ENCODE results near the gene MRPS35.
A peak's percentile ranks its signal among the peaks of the same experiment; 100 is the strongest.

The MRPS35 gene

GRCh38 chr12:27689558-27690180, 21.0 kb upstream of the MRPS35 start:
- no peak for ATAC-seq (replicated peaks; ENCODE audit: extremely low read depth, poor library complexity, severe bottlenecking)
- no peak overlapping the region for H3K27ac Mint-ChIP-seq (ENCODE audit: low read depth)
- no peak for DNase-seq (ENCODE audit: low spot score in 2 of 2)
- no peaks in the 10 kb centered on the region for H3K9me3 Mint-ChIP-seq
- no peaks in the 10 kb centered on the region for H3K27me3 Mint-ChIP-seq
- no peak overlapping the region for H3K4me3 Mint-ChIP-seq
- no peaks in the 10 kb centered on the region for H3K4me1 Mint-ChIP-seq
- H3K36me3 Mint-ChIP-seq (ENCODE audit: insufficient read depth) = peaks cover 5% of the 10 kb centered on the region

GRCh38 chr12:27693403-27693802, 17.2 kb upstream of the MRPS35 start:
- no peak overlapping the region for H3K27ac Mint-ChIP-seq (ENCODE audit: low read depth)
- DNase-seq (ENCODE audit: low spot score in 2 of 2) (no peak), ATAC-seq (replicated peaks; ENCODE audit: extremely low read depth, poor library complexity, severe bottlenecking) (no peak)
- no peaks in the 10 kb centered on the region for H3K27me3 Mint-ChIP-seq
- no peak overlapping the region for H3K4me3 Mint-ChIP-seq
- no peaks in the 10 kb centered on the region for H3K9me3 Mint-ChIP-seq
- no peaks in the 10 kb centered on the region for H3K4me1 Mint-ChIP-seq
- peaks cover 5% of the 10 kb centered on the region for H3K36me3 Mint-ChIP-seq (ENCODE audit: insufficient read depth)

- H3K4me3 Mint-ChIP-seq = no peak overlapping the region
- no peaks in the 10 kb centered on the region for H3K9me3 Mint-ChIP-seq
- H3K27ac Mint-ChIP-seq (ENCODE audit: low read depth) = no peak overlapping the region
- no peaks in the 10 kb centered on the region for H3K27me3 Mint-ChIP-seq
- H3K4me1 Mint-ChIP-seq = no peaks in the 10 kb centered on the region
- ATAC-seq (replicated peaks; ENCODE audit: extremely low read depth, poor library complexity, severe bottlenecking) (no peak), DNase-seq (ENCODE audit: low spot score in 2 of 2) (no peak)
- H3K36me3 Mint-ChIP-seq (ENCODE audit: insufficient read depth) = peaks cover 2% of the 10 kb centered on the region
Observed at GRCh38 chr12:27695556-27696292, 14.9 kb upstream of the MRPS35 start.

GRCh38 chr12:27696293-27696652, 14.4 kb upstream of the MRPS35 start, which contains the start of gene REP15:
TSS of gene REP15 (plus strand) at chr12:27696447. CDS start at chr12:27696563, 116 bp downstream.
- no peak for ATAC-seq (replicated peaks; ENCODE audit: extremely low read depth, poor library complexity, severe bottlenecking)
- DNase-seq (ENCODE audit: low spot score in 2 of 2) = no peak
- Mint-ChIP-seq H3K9me3 (no peaks in the 10 kb centered on the region), H3K27me3 (no peaks in the 10 kb centered on the region), H3K4me3 (no peak within 1 kb of the TSS), H3K27ac (ENCODE audit: low read depth) (no peak within 1 kb of the TSS), H3K4me1 (no peaks in the 10 kb centered on the region), H3K36me3 (ENCODE audit: insufficient read depth) (peaks cover 2% of the 10 kb centered on the region)

- no peaks in the 10 kb centered on the region for H3K9me3 Mint-ChIP-seq
- no peaks in the 10 kb centered on the region for H3K4me1 Mint-ChIP-seq
- ATAC-seq (replicated peaks; ENCODE audit: extremely low read depth, poor library complexity, severe bottlenecking) = no peak
- DNase-seq (ENCODE audit: low spot score in 2 of 2) = no peak
- no peaks in the 10 kb centered on the region for H3K27me3 Mint-ChIP-seq
- H3K36me3 Mint-ChIP-seq (ENCODE audit: insufficient read depth) = peaks cover 2% of the 10 kb centered on the region
- H3K4me3 Mint-ChIP-seq = no peak overlapping the region
- no peak overlapping the region for H3K27ac Mint-ChIP-seq (ENCODE audit: low read depth)
Observed at GRCh38 chr12:27696864-27697564, 13.6 kb upstream of the MRPS35 start.

GRCh38 chr12:27703720-27704452, 6.7 kb upstream of the MRPS35 start:
- Mint-ChIP-seq H3K9me3 (no peaks in the 10 kb centered on the region), H3K27ac (ENCODE audit: low read depth) (no peak overlapping the region), H3K27me3 (no peaks in the 10 kb centered on the region), H3K36me3 (ENCODE audit: insufficient read depth) (no peaks in the 10 kb centered on the region), H3K4me1 (no peaks in the 10 kb centered on the region), H3K4me3 (no peak overlapping the region)
- peak; percentile 84 for ATAC-seq (replicated peaks; ENCODE audit: extremely low read depth, poor library complexity, severe bottlenecking)
- peak; percentile 27 to 34 for DNase-seq (ENCODE audit: low spot score in 2 of 2)

- no peaks in the 10 kb centered on the region for H3K9me3 Mint-ChIP-seq
- ATAC-seq (replicated peaks; ENCODE audit: extremely low read depth, poor library complexity, severe bottlenecking) = no peak
- H3K4me3 Mint-ChIP-seq = no peak overlapping the region
- no peaks in the 10 kb centered on the region for H3K36me3 Mint-ChIP-seq (ENCODE audit: insufficient read depth)
- H3K27me3 Mint-ChIP-seq = no peaks in the 10 kb centered on the region
- DNase-seq (ENCODE audit: low spot score in 2 of 2) = no peak
- no peaks in the 10 kb centered on the region for H3K4me1 Mint-ChIP-seq
- no peak overlapping the region for H3K27ac Mint-ChIP-seq (ENCODE audit: low read depth)
Observed at GRCh38 chr12:27705263-27705662, 5.4 kb upstream of the MRPS35 start.

GRCh38 chr12:27707216-27707615, 3.4 kb upstream of the MRPS35 start:
- peaks cover 12% of the 10 kb centered on the region for H3K4me1 Mint-ChIP-seq
- no peak overlapping the region for H3K27ac Mint-ChIP-seq (ENCODE audit: low read depth)
- H3K27me3 Mint-ChIP-seq = no peaks in the 10 kb centered on the region
- H3K9me3 Mint-ChIP-seq = no peaks in the 10 kb centered on the region
- H3K4me3 Mint-ChIP-seq = no peak overlapping the region
- ATAC-seq (replicated peaks; ENCODE audit: extremely low read depth, poor library complexity, severe bottlenecking) (no peak), DNase-seq (ENCODE audit: low spot score in 2 of 2) (no peak)
- H3K36me3 Mint-ChIP-seq (ENCODE audit: insufficient read depth) = peaks cover 12% of the 10 kb centered on the region

GRCh38 chr12:27709212-27709931, 1.3 kb upstream of the MRPS35 start:
- no peak for ATAC-seq (replicated peaks; ENCODE audit: extremely low read depth, poor library complexity, severe bottlenecking)

GRCh38 chr12:27709932-27710591, 570 bp upstream of the MRPS35 start:
- DNase-seq (ENCODE audit: low spot score in 2 of 2) = peak in 1 of 2 donors; percentile 18
- peaks cover 12% of the 10 kb centered on the region for H3K36me3 Mint-ChIP-seq (ENCODE audit: insufficient read depth)
- H3K4me1 Mint-ChIP-seq = peaks cover 24% of the 10 kb centered on the region
- H3K4me3 Mint-ChIP-seq = peak overlapping the region; percentile 91
- ATAC-seq (replicated peaks; ENCODE audit: extremely low read depth, poor library complexity, severe bottlenecking) = peak; percentile 40
- no peaks in the 10 kb centered on the region for H3K9me3 Mint-ChIP-seq
- H3K27me3 Mint-ChIP-seq = no peaks in the 10 kb centered on the region
- peak overlapping the region; percentile 92 for H3K27ac Mint-ChIP-seq (ENCODE audit: low read depth)

More at GRCh38 chr12:27709212-27709931, 1.3 kb upstream of the MRPS35 start:
- peak overlapping the region; percentile 92 for H3K27ac Mint-ChIP-seq (ENCODE audit: low read depth)
- H3K27me3 Mint-ChIP-seq = no peaks in the 10 kb centered on the region
- peaks cover 24% of the 10 kb centered on the region for H3K4me1 Mint-ChIP-seq
- no peak for DNase-seq (ENCODE audit: low spot score in 2 of 2)
- H3K4me3 Mint-ChIP-seq = peak overlapping the region; percentile 91
- H3K9me3 Mint-ChIP-seq = no peaks in the 10 kb centered on the region
- H3K36me3 Mint-ChIP-seq (ENCODE audit: insufficient read depth) = peaks cover 12% of the 10 kb centered on the region

- Mint-ChIP-seq H3K27ac (ENCODE audit: low read depth) (peak overlapping the region; percentile 92), H3K4me1 (peaks cover 24% of the 10 kb centered on the region), H3K36me3 (ENCODE audit: insufficient read depth) (peaks cover 14% of the 10 kb centered on the region), H3K4me3 (peak overlapping the region; percentile 91), H3K9me3 (no peaks in the 10 kb centered on the region), H3K27me3 (no peaks in the 10 kb centered on the region)
- no peak for DNase-seq (ENCODE audit: low spot score in 2 of 2)
- peak; percentile 17 for ATAC-seq (replicated peaks; ENCODE audit: extremely low read depth, poor library complexity, severe bottlenecking)
Observed at GRCh38 chr12:27711317-27711682, 668 bp downstream of the MRPS35 start.

All from central memory CD8-positive, alpha-beta T cell (primary cell).